ENCODE results near the gene GCN1.

The GCN1 gene

GRCh38 chr12:120181991-120182631 is 12.4 kb downstream of the GCN1 start:
- 89% methylated on average over 8 of the region's 8 CpGs for WGBS
- H2AK5ac ChIP-seq (ENCODE audit: low read length, severe bottlenecking), result no peak overlapping the region
- no peak overlapping the region for H3K4me2 ChIP-seq (ENCODE audit: low read length, poor library complexity, severe bottlenecking)
- H3K9me3 ChIP-seq (ENCODE audit: control insufficient read depth, low read length), result no peaks in the 10 kb centered on the region
- peaks cover 30% of the 10 kb centered on the region for H3K79me1 ChIP-seq (replicated peaks; ENCODE audit: low read length, poor library complexity, severe bottlenecking)
- no peak overlapping the region for H4K91ac ChIP-seq (ENCODE audit: low read length)
- H3K4ac ChIP-seq (ENCODE audit: low read depth in 1 of 2, low read length in 2 of 2), result no peak overlapping the region
- H2BK5ac ChIP-seq (ENCODE audit: low read depth, low read length, poor library complexity, severe bottlenecking), result no peak overlapping the region
- H3K27ac ChIP-seq (ENCODE audit: low read length, poor library complexity, severe bottlenecking), result peak overlapping the region; percentile 49
- no peak overlapping the region for H3K14ac ChIP-seq (ENCODE audit: low read length in 2 of 2)
- peak; percentile 21 for DNase-seq
- H4K8ac ChIP-seq (ENCODE audit: low read length), result no peak overlapping the region
- no peaks in the 10 kb centered on the region for H3K27me3 ChIP-seq (ENCODE audit: control insufficient read depth in 1 of 2, insufficient read depth in 1 of 2, low read length in 2 of 2)
- H2AFZ ChIP-seq (ENCODE audit: low read depth, low read length), result no peak overlapping the region
- H3K4me3 ChIP-seq (ENCODE audit: insufficient read depth in 1 of 2, low read depth in 1 of 2, low read length in 2 of 2), result no peak overlapping the region
- peaks cover 72 to 80% of the 10 kb centered on the region in 2 experiments for H3K36me3 ChIP-seq (ENCODE audit: control insufficient read depth in 1 of 2, insufficient read depth in 2 of 2, low read depth in 1 of 2, low read length in 2 of 2)
- H3K9ac ChIP-seq (ENCODE audit: low read length), result no peak overlapping the region
- no peak overlapping the region for H2BK15ac ChIP-seq (ENCODE audit: low read depth, poor library complexity, severe bottlenecking)
- peaks cover 15% of the 10 kb centered on the region for H3K4me1 ChIP-seq (ENCODE audit: control insufficient read depth, insufficient read depth, low read depth, low read length)
- no peak overlapping the region for H2BK12ac ChIP-seq (ENCODE audit: low read length in 2 of 2)
- no peak overlapping the region for H3K18ac ChIP-seq (ENCODE audit: low read depth in 1 of 2, low read length in 2 of 2)
- H2BK120ac ChIP-seq (ENCODE audit: low read depth, low read length), result no peak overlapping the region
- H3K23ac ChIP-seq (ENCODE audit: low read length in 2 of 2), result no peak overlapping the region

GRCh38 chr12:120180975-120181374 is 13.5 kb downstream of the GCN1 start:
- Histone ChIP-seq H3K9me3 (ENCODE audit: control insufficient read depth, low read length) (no peaks in the 10 kb centered on the region), H2AFZ (ENCODE audit: low read depth, low read length) (no peak overlapping the region), H3K9ac (ENCODE audit: low read length) (no peak overlapping the region)

GRCh38 chr12:120175537-120175936 is 19.0 kb downstream of the GCN1 start:
- 98% methylated on average over 11 of the region's 11 CpGs for WGBS
- DNase-seq, result no peak
- no peak overlapping the region for H3K23ac ChIP-seq (ENCODE audit: low read length in 2 of 2)

More at GRCh38 chr12:120180975-120181374, 13.5 kb downstream of the GCN1 start:
- peaks cover 30% of the 10 kb centered on the region for H3K79me1 ChIP-seq (replicated peaks; ENCODE audit: low read length, poor library complexity, severe bottlenecking)
- no peak overlapping the region for H3K4me2 ChIP-seq (ENCODE audit: low read length, poor library complexity, severe bottlenecking)
- 98% methylated on average over 6 of the region's 7 CpGs for WGBS
- no peak overlapping the region for H3K27ac ChIP-seq (ENCODE audit: low read length, poor library complexity, severe bottlenecking)
- H3K4me1 ChIP-seq (ENCODE audit: control insufficient read depth, insufficient read depth, low read depth, low read length), result peaks cover 15% of the 10 kb centered on the region
- no peak overlapping the region for H2BK15ac ChIP-seq (ENCODE audit: low read depth, poor library complexity, severe bottlenecking)
- no peak overlapping the region for H3K23ac ChIP-seq (ENCODE audit: low read length in 2 of 2)
- DNase-seq, result no peak
- no peak overlapping the region for H3K4ac ChIP-seq (ENCODE audit: low read depth in 1 of 2, low read length in 2 of 2)
- H2BK5ac ChIP-seq (ENCODE audit: low read depth, low read length, poor library complexity, severe bottlenecking), result no peak overlapping the region
- H3K14ac ChIP-seq (ENCODE audit: low read length in 2 of 2), result no peak overlapping the region
- peaks cover 73 to 80% of the 10 kb centered on the region in 2 experiments for H3K36me3 ChIP-seq (ENCODE audit: control insufficient read depth in 1 of 2, insufficient read depth in 2 of 2, low read depth in 1 of 2, low read length in 2 of 2)
- H3K4me3 ChIP-seq (ENCODE audit: insufficient read depth in 1 of 2, low read depth in 1 of 2, low read length in 2 of 2), result no peak overlapping the region
- no peak overlapping the region for H2AK5ac ChIP-seq (ENCODE audit: low read length, severe bottlenecking)
- no peak overlapping the region for H3K18ac ChIP-seq (ENCODE audit: low read depth in 1 of 2, low read length in 2 of 2)
- H4K91ac ChIP-seq (ENCODE audit: low read length), result no peak overlapping the region
- H2BK120ac ChIP-seq (ENCODE audit: low read depth, low read length), result no peak overlapping the region
- H4K8ac ChIP-seq (ENCODE audit: low read length), result no peak overlapping the region
- no peaks in the 10 kb centered on the region for H3K27me3 ChIP-seq (ENCODE audit: control insufficient read depth in 1 of 2, insufficient read depth in 1 of 2, low read length in 2 of 2)
- H2BK12ac ChIP-seq (ENCODE audit: low read length in 2 of 2), result no peak overlapping the region

DNA sequence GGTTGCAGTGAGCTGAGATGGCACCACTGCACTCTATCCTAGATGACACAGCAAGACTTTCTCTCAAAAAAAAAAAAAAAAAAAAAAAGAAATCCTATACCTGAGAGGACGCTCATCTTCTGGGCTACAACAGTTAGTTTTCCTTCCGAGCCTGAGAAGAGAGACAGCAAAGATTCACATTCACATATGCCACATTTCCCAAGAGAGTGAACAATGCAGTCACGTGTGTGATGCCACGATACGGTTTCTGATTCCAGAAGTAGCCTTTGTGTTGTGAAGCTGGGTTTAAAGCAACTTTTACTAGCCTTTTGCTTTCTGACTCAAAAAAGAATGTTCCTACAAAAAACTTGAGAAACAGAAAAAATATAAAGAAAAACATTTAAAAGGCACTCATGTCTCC is 19.5 kb downstream of the GCN1 start:
- 100% methylated on average over 2 of the region's 5 CpGs for WGBS
- H3K18ac ChIP-seq (ENCODE audit: low read depth in 1 of 2, low read length in 2 of 2), result no peak overlapping the region
- H3K36me3 ChIP-seq (ENCODE audit: control insufficient read depth in 1 of 2, insufficient read depth in 2 of 2, low read depth in 1 of 2, low read length in 2 of 2), result peaks cover 78 to 92% of the 10 kb centered on the region in 2 experiments
- H2BK15ac ChIP-seq (ENCODE audit: low read depth, poor library complexity, severe bottlenecking), result no peak overlapping the region
- H3K4me1 ChIP-seq (ENCODE audit: control insufficient read depth, insufficient read depth, low read depth, low read length), result peaks cover 2% of the 10 kb centered on the region
- no peak overlapping the region for H3K4me3 ChIP-seq (ENCODE audit: insufficient read depth in 1 of 2, low read depth in 1 of 2, low read length in 2 of 2)
- H3K4ac ChIP-seq (ENCODE audit: low read depth in 1 of 2, low read length in 2 of 2), result no peak overlapping the region
- no peak overlapping the region for H4K91ac ChIP-seq (ENCODE audit: low read length)
- H2AK5ac ChIP-seq (ENCODE audit: low read length, severe bottlenecking), result no peak overlapping the region
- no peak overlapping the region for H4K8ac ChIP-seq (ENCODE audit: low read length)
- H2AFZ ChIP-seq (ENCODE audit: low read depth, low read length), result no peak overlapping the region
- H2BK12ac ChIP-seq (ENCODE audit: low read length in 2 of 2), result no peak overlapping the region
- H3K27me3 ChIP-seq (ENCODE audit: control insufficient read depth in 1 of 2, insufficient read depth in 1 of 2, low read length in 2 of 2), result no peaks in the 10 kb centered on the region
- no peak for DNase-seq
- H2BK5ac ChIP-seq (ENCODE audit: low read depth, low read length, poor library complexity, severe bottlenecking), result no peak overlapping the region
- peaks cover 45% of the 10 kb centered on the region for H3K79me1 ChIP-seq (replicated peaks; ENCODE audit: low read length, poor library complexity, severe bottlenecking)
- no peaks in the 10 kb centered on the region for H3K9me3 ChIP-seq (ENCODE audit: control insufficient read depth, low read length)
- H3K9ac ChIP-seq (ENCODE audit: low read length), result no peak overlapping the region
- no peak overlapping the region for H3K27ac ChIP-seq (ENCODE audit: low read length, poor library complexity, severe bottlenecking)
- H3K14ac ChIP-seq (ENCODE audit: low read length in 2 of 2), result no peak overlapping the region
- H2BK120ac ChIP-seq (ENCODE audit: low read depth, low read length), result no peak overlapping the region
- no peak overlapping the region for H3K23ac ChIP-seq (ENCODE audit: low read length in 2 of 2)
- no peak overlapping the region for H3K4me2 ChIP-seq (ENCODE audit: low read length, poor library complexity, severe bottlenecking)

More at GRCh38 chr12:120175537-120175936, 19.0 kb downstream of the GCN1 start:
- Histone ChIP-seq H2BK5ac (ENCODE audit: low read depth, low read length, poor library complexity, severe bottlenecking) (no peak overlapping the region), H3K18ac (ENCODE audit: low read depth in 1 of 2, low read length in 2 of 2) (no peak overlapping the region), H3K36me3 (ENCODE audit: control insufficient read depth in 1 of 2, insufficient read depth in 2 of 2, low read depth in 1 of 2, low read length in 2 of 2) (peaks cover 77 to 87% of the 10 kb centered on the region in 2 experiments), H4K8ac (ENCODE audit: low read length) (no peak overlapping the region), H2AFZ (ENCODE audit: low read depth, low read length) (no peak overlapping the region), H3K79me1 (replicated peaks; ENCODE audit: low read length, poor library complexity, severe bottlenecking) (peaks cover 45% of the 10 kb centered on the region), H2BK15ac (ENCODE audit: low read depth, poor library complexity, severe bottlenecking) (no peak overlapping the region), H2BK120ac (ENCODE audit: low read depth, low read length) (no peak overlapping the region), H2AK5ac (ENCODE audit: low read length, severe bottlenecking) (no peak overlapping the region), H2BK12ac (ENCODE audit: low read length in 2 of 2) (no peak overlapping the region), H3K4ac (ENCODE audit: low read depth in 1 of 2, low read length in 2 of 2) (no peak overlapping the region), H3K4me2 (ENCODE audit: low read length, poor library complexity, severe bottlenecking) (no peak overlapping the region), H3K27ac (ENCODE audit: low read length, poor library complexity, severe bottlenecking) (no peak overlapping the region), H3K14ac (ENCODE audit: low read length in 2 of 2) (no peak overlapping the region), H3K4me3 (ENCODE audit: insufficient read depth in 1 of 2, low read depth in 1 of 2, low read length in 2 of 2) (no peak overlapping the region), H4K91ac (ENCODE audit: low read length) (no peak overlapping the region), H3K27me3 (ENCODE audit: control insufficient read depth in 1 of 2, insufficient read depth in 1 of 2, low read length in 2 of 2) (no peaks in the 10 kb centered on the region), H3K9me3 (ENCODE audit: control insufficient read depth, low read length) (no peaks in the 10 kb centered on the region), H3K9ac (ENCODE audit: low read length) (no peak overlapping the region), H3K4me1 (ENCODE audit: control insufficient read depth, insufficient read depth, low read depth, low read length) (peaks cover 2% of the 10 kb centered on the region)
